HepG2 (cell line): ENCODE results near the gene SLC35E4. TPM values are rescaled to one million over a fixed set of nuclear protein-coding genes. Genes with fewer than 3 reads are reported as not detected.
A peak's percentile ranks its signal among the peaks of the same experiment; 100 is the strongest.

Source experiments
- ATAC-seq: fragments of 200-7000 bp; cut with Tn5 transposase; 3 replicates; pipeline ENCODE4 v1.9.1; 2020; ENCODE audit warnings: mild to moderate bottlenecking, moderate library complexity
- Bru-seq: library from RNA; stranded (reverse); fragments of 400-500 nt; gene quantifications from one replicate; lab custom pipeline; 2021; lab: Mats Ljungman, UMichigan
- BruChase-seq, 2 experiments: library from RNA; stranded (reverse); fragments of 400-500 nt; gene quantifications; one replicate each; lab custom pipeline; 2021; lab: Mats Ljungman, UMichigan
- BruUV-seq: library from RNA; stranded (reverse); fragments of 400-500 nt; replicated peaks from 2 replicates; lab custom pipeline; 2021; lab: Mats Ljungman, UMichigan
- CTCF ChIA-PET: fragments of 300-600 bp; formaldehyde crosslinking; extraction: SDS; loops from one replicate; lab custom pipeline; 2021; ENCODE audit warnings: low total read pairs, inconsistent platforms, low intra/inter-chr PET ratio; lab: Yijun Ruan, JAX
- POLR2A ChIA-PET: fragments of 350-600 bp; sonication (Branson Sonifier 250); formaldehyde crosslinking; loops from one replicate; lab custom pipeline; 2020; ENCODE audit warnings: antibody characterized with exemption, inconsistent platforms; lab: Yijun Ruan, JAX
- DNase-seq: peaks from one replicate; pipeline ENCODE4 v3.0.0-alpha.2; 2015; ENCODE audit warnings: low spot score
- FAIRE-seq: peaks from 3 replicates; lab custom pipeline; 2011; peaks lifted over from hg19 to GRCh38; lab: Jason Lieb, UNC
- H2AFZ ChIP-seq: one replicate; pipeline ENCODE4 v1.6.1; 2011; ENCODE audit warnings: low read length, inconsistent platforms
- H3K27ac ChIP-seq: fragments of 300-600 bp; 3 replicates; pipeline ENCODE4 v1.8.0; 2011; ENCODE audit warnings: mixed run types, mild to moderate bottlenecking, mixed read lengths, low read length, inconsistent platforms; ENCODE audit not compliant: insufficient read depth; ENCODE audit errors: extremely low read length
- H3K27me3 ChIP-seq, 2 experiments: fragments of 200-600 bp in 1 of 2; 2 replicates in 1 of 2; 3 replicates in 1 of 2; pipeline versions ENCODE4 v1.6.0 to v1.8.0; 2011; ENCODE audit warnings: low read length in 2 of 2, mild to moderate bottlenecking in 2 of 2, moderate library complexity in 2 of 2, inconsistent platforms in 1 of 2; ENCODE audit not compliant: insufficient read depth in 2 of 2, control insufficient read depth in 1 of 2
- H3K36me3 ChIP-seq, 2 experiments: fragments of 200-600 bp in 1 of 2; replicated peaks in 1 of 2; 2 replicates in 1 of 2; 3 replicates in 1 of 2; pipeline versions ENCODE4 v1.5.1 to v1.8.0; 2011; ENCODE audit warnings: low read length in 2 of 2, inconsistent platforms in 1 of 2; ENCODE audit not compliant: insufficient read depth in 2 of 2, control insufficient read depth in 1 of 2
- H3K4me1 ChIP-seq: 2 replicates; pipeline ENCODE4 v1.5.1; 2012; ENCODE audit warnings: low read length, inconsistent platforms; ENCODE audit not compliant: insufficient read depth
- H3K4me2 ChIP-seq: 2 replicates; pipeline ENCODE4 v1.6.0; 2011; ENCODE audit warnings: low read depth, low read length, inconsistent platforms
- H3K4me3 ChIP-seq, 3 experiments: fragments of 200-600 bp in 1 of 3; sonication (generic), shearing (Covaris generic) in 1 of 3; replicated peaks in 1 of 3; 2 replicates each; pipeline ENCODE4 v1.5.1; 2011 to 2016; ENCODE audit warnings: low read length in 3 of 3, inconsistent platforms in 2 of 3, low read depth in 2 of 3, mild to moderate bottlenecking in 2 of 3, control low read depth in 1 of 3, mixed read lengths in 1 of 3; ENCODE audit not compliant: insufficient read depth in 1 of 3
- H3K79me2 ChIP-seq: one replicate; pipeline ENCODE4 v1.6.1; 2011; ENCODE audit warnings: low read length, inconsistent platforms; ENCODE audit not compliant: insufficient read depth
- H3K9ac ChIP-seq: 2 replicates; pipeline ENCODE4 v1.6.0; 2011; ENCODE audit warnings: mild to moderate bottlenecking, low read depth, low read length, inconsistent platforms; ENCODE audit not compliant: insufficient read depth
- H3K9me3 ChIP-seq: 2 replicates; pipeline ENCODE4 v1.5.1; 2012; ENCODE audit warnings: mild to moderate bottlenecking, low read length
- H4K20me1 ChIP-seq: 2 replicates; pipeline ENCODE4 v1.6.0; 2011; ENCODE audit warnings: inconsistent platforms, mild to moderate bottlenecking, low read length, moderate library complexity; ENCODE audit not compliant: insufficient read depth
- ATF2 ChIP-seq: sonication (generic); formaldehyde crosslinking; IDR thresholded peaks from 2 replicates; pipeline ENCODE4 v1.4.0; 2020; ENCODE audit warnings: missing genetic modification reagents
- EED ChIP-seq: sonication (generic); formaldehyde crosslinking; IDR thresholded peaks from 2 replicates; pipeline ENCODE4 v1.5.0; 2020; ENCODE audit warnings: mild to moderate bottlenecking, missing genetic modification reagents
- FOSL1 ChIP-seq: sonication (generic); formaldehyde crosslinking; IDR thresholded peaks from 2 replicates; pipeline ENCODE4 v1.9.0; 2021; ENCODE audit warnings: missing genetic modification reagents, borderline replicate concordance
- PHF21A ChIP-seq: sonication (generic); formaldehyde crosslinking; IDR thresholded peaks from 2 replicates; pipeline ENCODE4 v1.5.0; 2020; ENCODE audit warnings: mild to moderate bottlenecking, missing genetic modification reagents
- SRY ChIP-seq: sonication (generic); formaldehyde crosslinking; IDR thresholded peaks from 2 replicates; pipeline ENCODE4 v1.8.0; 2022; ENCODE audit warnings: mild to moderate bottlenecking, missing genetic modification reagents
- SYNCRIP ChIP-seq: fragments of 200-400 bp; formaldehyde crosslinking; IDR thresholded peaks from 2 replicates; pipeline ENCODE4 v1.6.1; 2018; ENCODE audit warnings: mild to moderate bottlenecking, low read depth, low read length; ENCODE audit not compliant: insufficient read depth
- TCF7 ChIP-seq: sonication (generic); IDR thresholded peaks from 2 replicates; pipeline ENCODE4 v1.6.1; 2016; ENCODE audit warnings: antibody characterized with exemption, low read depth
- TCF7L2 ChIP-seq: IDR thresholded peaks from 2 replicates; pipeline ENCODE4 v1.6.1; 2011; ENCODE audit warnings: mild to moderate bottlenecking, low read depth, low read length, moderate library complexity
- YEATS2 ChIP-seq: sonication (generic); formaldehyde crosslinking; IDR thresholded peaks from 2 replicates; pipeline ENCODE4 v1.4.0; 2020; ENCODE audit warnings: missing genetic modification reagents, borderline replicate concordance
- ZNF124 ChIP-seq: sonication (generic); formaldehyde crosslinking; IDR thresholded peaks from 2 replicates; pipeline ENCODE4 v1.4.0; 2020; ENCODE audit warnings: missing genetic modification reagents
- ZNF530 ChIP-seq: sonication (generic); formaldehyde crosslinking; IDR thresholded peaks from 2 replicates; pipeline ENCODE4 v1.5.0; 2020; ENCODE audit warnings: low read depth, mild to moderate bottlenecking, missing genetic modification reagents
- ZNF550 ChIP-seq: sonication (generic); formaldehyde crosslinking; IDR thresholded peaks from 2 replicates; pipeline ENCODE4 v1.4.0; 2020; ENCODE audit warnings: mild to moderate bottlenecking, missing genetic modification reagents, borderline replicate concordance
- ZNF558 ChIP-seq: sonication (generic); formaldehyde crosslinking; IDR thresholded peaks from 2 replicates; pipeline ENCODE4 v1.9.0; 2022; ENCODE audit warnings: mild to moderate bottlenecking, missing genetic modification reagents, borderline replicate concordance
- ZNF619 ChIP-seq: sonication (generic); formaldehyde crosslinking; IDR thresholded peaks from 2 replicates; pipeline ENCODE4 v1.4.0; 2020; ENCODE audit warnings: mild to moderate bottlenecking, missing genetic modification reagents
- ZNF792 ChIP-seq: IDR thresholded peaks from 2 replicates; pipeline ENCODE4 v1.6.1; 2016
- WGBS: methylation state at CpG from one replicate; pipeline ENCODE4 v1.1.6; 2017; ENCODE audit warnings: low lambda C conversion rate; 5-methylcytosine and 5-hydroxymethylcytosine counted together
- in situ Hi-C: cut with HindIII; loops from 2 replicates; pipeline ENCODE4 v1.10.0; 2017; ENCODE audit warnings: low pct_unique_long_range_greater_than_20kb; ENCODE audit not compliant: extremely low pct_ligation_motif_present
- intact Hi-C: fragments of 100-400 bp; cut with micrococcal nuclease; formaldehyde crosslinking; loops from one replicate; pipeline ENCODE4 v1.10.0; 2022; ENCODE audit not compliant: unreplicated experiment
- long read RNA-seq, 2 experiments: library from RNA in 1 of 2; library from polyadenylated mRNA in 1 of 2; stranded (forward) in 1 of 2; unstranded in 1 of 2; transcript quantifications; one replicate each; pipeline ENCODE4 v2.0.0, GENCODE V29; 2019 to 2022
- polyA minus RNA-seq, 3 experiments: library from RNA; depleted of rRNA, polyadenylated mRNA; stranded (reverse); fragments of >200 nt; gene quantifications; 2 replicates each; pipeline ENCODE4 v1.2.3, GENCODE V29; 2011; ENCODE audit warnings: low replicate concordance in 1 of 3
- polyA plus RNA-seq, 8 experiments: library from polyadenylated mRNA; depleted of rRNA in 3 of 8; stranded (reverse) in 7 of 8; unstranded in 1 of 8; fragments of >200 nt; fragmentation: Illumina TruSeq in 4 of 8; extraction: Trizol in 4 of 8; gene quantifications; 2 replicates each; pipeline versions ENCODE4 v1.2.1 to v1.2.3, GENCODE V29; 2011 to 2016; ENCODE audit warnings: low read depth in 4 of 8, missing spikeins in 1 of 8, mixed read lengths in 1 of 8; ENCODE audit not compliant: insufficient read depth in 1 of 8
- total RNA-seq, 5 experiments: library from RNA; depleted of rRNA; stranded (reverse); fragments of >200 nt; fragmentation: Illumina TruSeq; extraction: Trizol; gene quantifications; 2 replicates each; pipeline ENCODE4 v1.2.3, GENCODE V29; 2016; ENCODE audit warnings: low read depth in 1 of 5
- TF ChIP-seq, protein P1 (sequence below): sonication (generic); formaldehyde crosslinking; conservative IDR thresholded peaks from 2 replicates; pipeline ENCODE4 v1.4.0; 2020; ENCODE audit warnings: missing genetic modification reagents

The SLC35E4 gene
- 0.15 TPM in 1 of 2 replicates, not detected in the other for total RNA-seq (2016; rRNA removed; fragmentation: Illumina TruSeq; extraction: Trizol)
- total RNA-seq (2016; cell fraction: cytosol; rRNA removed; fragmentation: Illumina TruSeq; extraction: Trizol; ENCODE audit: low read depth), result 0.09 TPM in 1 of 2 replicates, not detected in the other
- total RNA-seq (2016; cell fraction: insoluble cytoplasmic fraction; rRNA removed; fragmentation: Illumina TruSeq; extraction: Trizol), result 0.13 TPM in 1 of 2 replicates, not detected in the other
- total RNA-seq (2016; cell fraction: membrane; rRNA removed; fragmentation: Illumina TruSeq; extraction: Trizol), result 0.14 TPM in 1 of 2 replicates, not detected in the other
- 0.12 and 0.16 TPM in 2 replicates for total RNA-seq (2016; cell fraction: nucleus; rRNA removed; fragmentation: Illumina TruSeq; extraction: Trizol)
- polyA plus RNA-seq (2011; rRNA removed), result 0.07 and 0.13 TPM in 2 replicates
- 0.09 and 0.17 TPM in 2 replicates for polyA plus RNA-seq (2011; cell fraction: cytosol; rRNA removed)
- 0.10 TPM in 1 of 2 replicates, not detected in the other for polyA plus RNA-seq (2011; cell fraction: nucleus; rRNA removed)
- polyA plus RNA-seq (2012), result 0.07 and 0.08 TPM in 2 replicates
- not detected in 2 replicates for polyA plus RNA-seq (2016; cell fraction: cytosol; fragmentation: Illumina TruSeq; extraction: Trizol; ENCODE audit: low read depth)
- 0.09 TPM in 1 of 2 replicates, not detected in the other for polyA plus RNA-seq (2016; cell fraction: insoluble cytoplasmic fraction; fragmentation: Illumina TruSeq; extraction: Trizol; ENCODE audit: low read depth)
- polyA plus RNA-seq (2016; cell fraction: membrane; fragmentation: Illumina TruSeq; extraction: Trizol; ENCODE audit: low read depth), result 0.06 TPM in 1 of 2 replicates, not detected in the other
- polyA plus RNA-seq (2016; cell fraction: nucleus; fragmentation: Illumina TruSeq; extraction: Trizol; ENCODE audit: insufficient read depth, low read depth), result 0.33 TPM in 1 of 2 replicates, not detected in the other
- 0.12 and 3.3 TPM in 2 replicates for polyA minus RNA-seq (2011; rRNA and poly(A)+ RNA removed; ENCODE audit: low replicate concordance)
- 0.18 TPM in 1 of 2 replicates, not detected in the other for polyA minus RNA-seq (2011; cell fraction: cytosol; rRNA and poly(A)+ RNA removed)
- polyA minus RNA-seq (2011; cell fraction: nucleus; rRNA and poly(A)+ RNA removed), result not detected in 2 replicates
- percentile 10 among the genes with signal in this experiment for Bru-seq, nascent RNA
- percentile 20 among the genes with signal in this experiment for BruChase-seq, experiment 1, labeled RNA remaining after a 6-hour chase
- percentile 19 among the genes with signal in this experiment for BruChase-seq, experiment 2, labeled RNA remaining after a 2-hour chase
- long read RNA-seq, experiment 1, partial matches to known transcripts, result 0 of 1 reads
- long read RNA-seq, experiment 1, other reads (novel, unspliced or antisense), result 0 of 1 reads
- long read RNA-seq, experiment 2, result 0 reads

GRCh38 chr22:30635273-30636225 is at the start of gene SLC35E4:
Gene SLC35E4, plus strand, starts transcription at chr22:30635781. Its CDS starts 670 bp downstream, at chr22:30636451.
- FAIRE-seq, result no peak
- TF ChIP-seq PHF21A (CRISPR knock-in tag) (no peak), ZNF792 (no peak), SYNCRIP (no peak), TCF7L2 (no peak), ZNF619 (CRISPR knock-in tag) (no peak), ZNF124 (no peak), FOSL1 (CRISPR knock-in tag) (no peak), ZNF550 (no peak), SRY (CRISPR knock-in tag) (0 out of 2 replicates have a peak, but pooled peaks have one; percentile 20), ZNF558 (CRISPR knock-in tag) (no peak), TCF7 (no peak), YEATS2 (CRISPR knock-in tag) (no peak), EED (0 out of 2 replicates have a peak, but pooled peaks have one; percentile 70), ATF2 (no peak), ZNF530 (CRISPR knock-in tag) (no peak)
- TF ChIP-seq, protein P1, sequence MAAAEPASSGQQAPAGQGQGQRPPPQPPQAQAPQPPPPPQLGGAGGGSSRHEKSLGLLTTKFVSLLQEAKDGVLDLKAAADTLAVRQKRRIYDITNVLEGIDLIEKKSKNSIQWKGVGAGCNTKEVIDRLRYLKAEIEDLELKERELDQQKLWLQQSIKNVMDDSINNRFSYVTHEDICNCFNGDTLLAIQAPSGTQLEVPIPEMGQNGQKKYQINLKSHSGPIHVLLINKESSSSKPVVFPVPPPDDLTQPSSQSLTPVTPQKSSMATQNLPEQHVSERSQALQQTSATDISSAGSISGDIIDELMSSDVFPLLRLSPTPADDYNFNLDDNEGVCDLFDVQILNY, result 0 out of 2 replicates have a peak, but pooled peaks have one; percentile 10

More at GRCh38 chr22:30635273-30636225, at the start of gene SLC35E4:
- intact Hi-C loops (no loop called here), in situ Hi-C loops (no loop called here)
- peak within 1 kb of the TSS; percentile 82 for H3K4me2 ChIP-seq
- no peaks in the 10 kb centered on the region for H4K20me1 ChIP-seq
- ChIA-PET POLR2A (interaction anchor here (0.6 to 1.3 kb wide), 3 partner anchors 29 to 120 kb away, joined by 3 to 8 read pairs (median 5); partner anchors contain the start of gene TCN2), CTCF (interaction anchor here (3.4 kb wide), 1 partner anchor 120 kb away, joined by 61 read pairs; no protein-coding TSS in a partner anchor)
- H3K36me3 ChIP-seq, result no peaks in the 10 kb centered on the region
- peaks cover 0 to 4% of the 10 kb centered on the region in 2 experiments; a peak in 3 of 5 replicates for H3K27me3 ChIP-seq
- H3K4me3 ChIP-seq, result peak within 1 kb of the TSS; percentile 46 to 75 (median 57); a peak in 5 of 6 replicates
- peak; percentile 13 for DNase-seq
- H3K27ac ChIP-seq, result no peak within 1 kb of the TSS
- peaks cover 10% of the 10 kb centered on the region for H3K4me1 ChIP-seq
- peak within 1 kb of the TSS; percentile 36; the same call in 1 of the 2 replicates for H3K9ac ChIP-seq
- no peaks in the 10 kb centered on the region for H3K79me2 ChIP-seq
- WGBS, result no CpG with 5 or more reads among the region's 75 CpGs
- no peak within 1 kb of the TSS for H2AFZ ChIP-seq
- no peaks in the 10 kb centered on the region for H3K9me3 ChIP-seq
- peak; percentile 79 for ATAC-seq
- no TSS peak for BruUV-seq
